ENCODE results near the gene NOG.
A peak's percentile ranks its signal among the peaks of the same experiment; 100 is the strongest.

Gene NOG

DNA sequence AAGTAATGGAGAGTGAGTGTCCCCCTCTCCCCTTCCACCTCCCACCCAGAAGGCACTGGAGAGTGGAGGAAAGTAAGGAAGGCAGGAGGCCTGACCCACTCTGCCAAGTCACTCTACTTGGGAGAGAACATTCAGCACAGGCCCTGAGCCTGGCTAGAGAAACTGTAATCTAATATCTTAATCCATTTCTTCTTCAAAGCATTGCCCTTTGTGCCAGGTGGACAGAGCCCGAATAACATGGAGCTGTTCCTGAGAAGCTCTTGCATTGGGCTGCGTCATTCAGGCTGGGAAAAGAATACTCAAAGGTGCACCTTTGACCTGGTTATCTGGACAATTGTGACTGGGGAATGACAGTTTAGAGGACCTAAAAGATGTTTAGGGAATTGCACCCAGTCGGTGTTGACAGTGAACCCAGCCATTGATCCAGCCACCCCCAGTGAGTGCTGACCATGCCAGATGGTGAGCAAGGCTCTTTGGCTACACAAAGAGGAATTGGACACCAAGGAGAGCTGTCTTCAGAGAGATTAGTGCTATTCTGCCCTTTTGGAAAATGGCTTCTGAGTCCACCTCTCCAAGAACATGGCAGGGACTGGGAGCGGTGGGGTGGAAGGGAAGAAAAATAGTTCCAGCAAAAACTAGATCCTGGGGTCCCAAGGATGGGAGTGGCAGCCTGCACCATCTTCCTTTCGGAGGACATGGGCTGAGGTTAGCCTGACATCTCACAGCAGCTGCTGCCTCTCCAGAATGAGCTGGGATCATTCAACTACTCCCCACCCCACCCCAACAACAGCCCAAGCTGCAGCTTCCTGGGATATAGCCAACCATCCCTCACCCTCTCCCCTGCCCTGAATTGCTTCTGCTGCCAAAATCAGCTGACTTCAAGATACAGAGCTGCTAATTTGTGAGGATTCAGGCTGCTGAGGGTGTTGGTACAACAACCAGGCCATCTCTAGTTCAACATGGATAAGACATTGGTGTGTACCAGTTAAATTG, 11.6 kb upstream of the NOG start:
- no peaks in the 10 kb centered on the region for H3K79me2 ChIP-seq (ENCODE audit: control insufficient read depth, insufficient read depth, low read length, unreplicated experiment)
- no peak overlapping the region for H3K4me3 ChIP-seq (ENCODE audit: low read depth, low read length)
- H3K27ac ChIP-seq (ENCODE audit: low read depth, low read length): no peak overlapping the region
- H3K4me1 ChIP-seq (ENCODE audit: control insufficient read depth, insufficient read depth, low read length, unreplicated experiment): no peaks in the 10 kb centered on the region
- H2AFZ ChIP-seq (ENCODE audit: low read length, unreplicated experiment): no peak overlapping the region
- peaks cover 55% of the 10 kb centered on the region for H3K27me3 ChIP-seq (ENCODE audit: insufficient read depth, low read length)
- no peaks in the 10 kb centered on the region for H3K36me3 ChIP-seq (ENCODE audit: insufficient read depth, low read length)

DNA sequence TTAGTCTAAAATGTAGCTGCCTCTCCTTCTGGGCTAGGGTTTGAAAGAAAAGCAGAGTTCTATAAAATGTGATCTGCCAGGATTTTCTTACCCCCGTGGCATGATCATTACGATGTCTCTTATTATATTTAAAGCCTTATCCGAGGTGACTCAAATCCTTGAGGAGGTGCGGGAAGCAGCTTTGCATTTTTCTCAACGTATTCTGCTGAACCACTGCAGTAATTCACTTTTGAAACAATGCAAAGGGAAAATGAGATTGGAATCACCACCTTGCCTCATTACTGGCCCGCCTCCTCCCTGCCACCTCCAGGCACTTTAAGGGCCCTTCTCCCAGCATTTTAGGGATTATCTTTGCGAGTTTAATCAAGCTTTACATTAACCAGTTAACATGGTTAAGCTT, 9.7 kb upstream of the NOG start:
- Histone ChIP-seq H3K27ac (ENCODE audit: low read depth, low read length) (no peak overlapping the region), H3K79me2 (ENCODE audit: control insufficient read depth, insufficient read depth, low read length, unreplicated experiment) (no peaks in the 10 kb centered on the region), H2AFZ (ENCODE audit: low read length, unreplicated experiment) (no peak overlapping the region), H3K4me3 (ENCODE audit: low read depth, low read length) (no peak overlapping the region), H3K4me1 (ENCODE audit: control insufficient read depth, insufficient read depth, low read length, unreplicated experiment) (no peaks in the 10 kb centered on the region), H3K36me3 (ENCODE audit: insufficient read depth, low read length) (no peaks in the 10 kb centered on the region), H3K27me3 (ENCODE audit: insufficient read depth, low read length) (peaks cover 52% of the 10 kb centered on the region)

DNA sequence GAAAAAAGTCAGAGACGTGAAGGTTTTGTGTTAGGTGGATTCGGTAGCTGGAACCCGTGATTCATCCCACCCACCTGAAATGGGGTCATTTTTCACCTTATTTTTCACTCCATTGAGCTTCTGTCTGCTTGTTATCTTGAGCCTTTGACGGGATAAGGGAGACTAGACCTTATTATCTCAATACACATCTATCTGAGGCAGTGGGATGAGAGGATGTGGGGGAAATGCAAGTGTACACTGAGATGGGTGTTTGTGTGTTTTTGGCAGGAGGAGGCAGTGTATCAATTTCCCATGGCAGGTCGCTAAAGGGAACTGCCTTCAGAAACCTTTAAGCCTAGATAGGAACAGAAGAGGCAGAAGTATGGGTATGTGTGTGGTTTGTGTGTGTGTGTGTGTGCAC, 6.2 kb upstream of the NOG start:
- H3K36me3 ChIP-seq (ENCODE audit: insufficient read depth, low read length): no peaks in the 10 kb centered on the region
- peaks cover 78% of the 10 kb centered on the region for H3K27me3 ChIP-seq (ENCODE audit: insufficient read depth, low read length)
- no peak overlapping the region for H3K4me3 ChIP-seq (ENCODE audit: low read depth, low read length)

DNA sequence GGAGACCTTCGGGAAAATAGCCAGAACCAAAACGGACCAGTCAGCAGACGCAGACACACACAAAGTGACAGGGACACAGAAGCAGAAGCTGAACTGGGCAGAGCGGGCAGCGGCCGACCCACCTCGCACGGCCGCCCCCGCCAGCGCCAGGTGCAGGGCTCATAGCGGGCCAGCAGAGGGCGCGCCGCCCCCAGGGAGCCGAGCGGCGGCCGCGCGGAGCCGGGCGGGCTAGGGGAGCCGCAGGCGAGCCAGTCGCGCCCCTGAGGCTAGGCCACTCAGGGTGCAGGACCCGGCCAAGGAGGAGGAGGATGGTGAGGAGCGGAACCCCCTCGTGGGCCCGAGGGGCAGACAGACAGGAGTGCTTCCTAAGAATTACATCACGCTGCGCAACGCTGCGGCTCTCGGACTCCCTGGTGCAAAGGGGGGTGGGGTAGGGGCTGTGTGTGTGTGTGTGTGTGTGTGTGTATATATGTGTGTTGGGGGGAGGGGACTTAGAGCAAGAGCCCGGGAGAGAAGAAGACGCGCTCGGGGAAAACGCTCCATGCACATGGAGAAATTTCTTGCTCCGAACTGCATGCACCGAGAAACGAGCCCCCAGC, 913 bp upstream of the NOG start:
- Histone ChIP-seq H3K4me1 (ENCODE audit: control insufficient read depth, insufficient read depth, low read length, unreplicated experiment) (peaks cover 5% of the 10 kb centered on the region), H3K36me3 (ENCODE audit: insufficient read depth, low read length) (no peaks in the 10 kb centered on the region), H3K79me2 (ENCODE audit: control insufficient read depth, insufficient read depth, low read length, unreplicated experiment) (no peaks in the 10 kb centered on the region), H3K27me3 (ENCODE audit: insufficient read depth, low read length) (peaks cover 76% of the 10 kb centered on the region), H3K4me3 (ENCODE audit: low read depth, low read length) (peak overlapping the region; percentile 77), H3K27ac (ENCODE audit: low read depth, low read length) (no peak overlapping the region), H2AFZ (ENCODE audit: low read length, unreplicated experiment) (no peak overlapping the region)

More for the DNA sequence above, 6.2 kb upstream of the NOG start:
- H3K27ac ChIP-seq (ENCODE audit: low read depth, low read length): no peak overlapping the region
- no peak overlapping the region for H2AFZ ChIP-seq (ENCODE audit: low read length, unreplicated experiment)
- no peaks in the 10 kb centered on the region for H3K79me2 ChIP-seq (ENCODE audit: control insufficient read depth, insufficient read depth, low read length, unreplicated experiment)
- no peaks in the 10 kb centered on the region for H3K4me1 ChIP-seq (ENCODE audit: control insufficient read depth, insufficient read depth, low read length, unreplicated experiment)

DNA sequence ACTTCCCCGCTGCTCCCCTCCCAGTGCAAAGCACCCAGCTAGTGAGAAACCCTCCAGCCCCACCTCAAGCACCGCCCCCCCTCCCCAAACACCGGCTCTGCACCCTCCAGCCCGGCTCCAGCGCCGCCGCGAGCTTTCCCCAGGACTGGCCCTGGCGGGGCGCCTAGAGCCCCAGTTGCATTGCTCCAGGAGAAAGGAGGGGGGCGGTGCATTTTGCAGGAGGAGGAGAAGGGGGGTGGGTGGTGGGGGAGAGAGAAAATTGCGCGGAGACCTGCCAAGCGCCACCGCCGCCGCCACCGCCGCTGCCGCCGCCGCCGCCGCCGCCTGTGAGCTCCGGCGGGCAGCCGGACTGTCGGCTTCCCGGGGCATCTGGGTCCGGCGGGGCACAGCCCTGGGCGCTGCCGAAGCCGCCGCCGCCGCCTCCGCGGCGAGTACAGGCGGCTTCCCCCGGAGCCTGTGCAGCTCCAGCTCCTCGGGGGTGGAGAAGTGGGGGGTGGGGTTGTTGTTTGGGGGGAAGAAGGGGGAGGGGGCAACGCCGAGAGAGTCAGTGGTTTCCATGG, 333 bp upstream of the NOG start:
- H3K27ac ChIP-seq (ENCODE audit: low read depth, low read length): no peak overlapping the region
- H3K27me3 ChIP-seq (ENCODE audit: insufficient read depth, low read length): peaks cover 78% of the 10 kb centered on the region
- peak overlapping the region; percentile 77 for H3K4me3 ChIP-seq (ENCODE audit: low read depth, low read length)
- no peaks in the 10 kb centered on the region for H3K79me2 ChIP-seq (ENCODE audit: control insufficient read depth, insufficient read depth, low read length, unreplicated experiment)
- peaks cover 5% of the 10 kb centered on the region for H3K4me1 ChIP-seq (ENCODE audit: control insufficient read depth, insufficient read depth, low read length, unreplicated experiment)
- no peaks in the 10 kb centered on the region for H3K36me3 ChIP-seq (ENCODE audit: insufficient read depth, low read length)
- no peak overlapping the region for H2AFZ ChIP-seq (ENCODE audit: low read length, unreplicated experiment)

DNA sequence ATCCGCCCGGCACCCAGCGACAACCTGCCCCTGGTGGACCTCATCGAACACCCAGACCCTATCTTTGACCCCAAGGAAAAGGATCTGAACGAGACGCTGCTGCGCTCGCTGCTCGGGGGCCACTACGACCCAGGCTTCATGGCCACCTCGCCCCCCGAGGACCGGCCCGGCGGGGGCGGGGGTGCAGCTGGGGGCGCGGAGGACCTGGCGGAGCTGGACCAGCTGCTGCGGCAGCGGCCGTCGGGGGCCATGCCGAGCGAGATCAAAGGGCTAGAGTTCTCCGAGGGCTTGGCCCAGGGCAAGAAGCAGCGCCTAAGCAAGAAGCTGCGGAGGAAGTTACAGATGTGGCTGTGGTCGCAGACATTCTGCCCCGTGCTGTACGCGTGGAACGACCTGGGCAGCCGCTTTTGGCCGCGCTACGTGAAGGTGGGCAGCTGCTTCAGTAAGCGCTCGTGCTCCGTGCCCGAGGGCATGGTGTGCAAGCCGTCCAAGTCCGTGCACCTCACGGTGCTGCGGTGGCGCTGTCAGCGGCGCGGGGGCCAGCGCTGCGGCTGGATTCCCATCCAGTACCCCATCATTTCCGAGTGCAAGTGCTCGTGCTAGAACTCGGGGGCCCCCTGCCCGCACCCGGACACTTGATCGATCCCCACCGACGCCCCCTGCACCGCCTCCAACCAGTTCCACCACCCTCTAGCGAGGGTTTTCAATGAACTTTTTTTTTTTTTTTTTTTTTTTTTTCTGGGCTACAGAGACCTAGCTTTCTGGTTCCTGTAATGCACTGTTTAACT, 1.0 kb downstream of the NOG start:
- Histone ChIP-seq H3K4me3 (ENCODE audit: low read depth, low read length) (peak overlapping the region; percentile 77), H3K4me1 (ENCODE audit: control insufficient read depth, insufficient read depth, low read length, unreplicated experiment) (peaks cover 5% of the 10 kb centered on the region), H3K27me3 (ENCODE audit: insufficient read depth, low read length) (peaks cover 75% of the 10 kb centered on the region), H3K79me2 (ENCODE audit: control insufficient read depth, insufficient read depth, low read length, unreplicated experiment) (no peaks in the 10 kb centered on the region), H3K36me3 (ENCODE audit: insufficient read depth, low read length) (no peaks in the 10 kb centered on the region), H3K27ac (ENCODE audit: low read depth, low read length) (no peak overlapping the region), H2AFZ (ENCODE audit: low read length, unreplicated experiment) (no peak overlapping the region)

DNA sequence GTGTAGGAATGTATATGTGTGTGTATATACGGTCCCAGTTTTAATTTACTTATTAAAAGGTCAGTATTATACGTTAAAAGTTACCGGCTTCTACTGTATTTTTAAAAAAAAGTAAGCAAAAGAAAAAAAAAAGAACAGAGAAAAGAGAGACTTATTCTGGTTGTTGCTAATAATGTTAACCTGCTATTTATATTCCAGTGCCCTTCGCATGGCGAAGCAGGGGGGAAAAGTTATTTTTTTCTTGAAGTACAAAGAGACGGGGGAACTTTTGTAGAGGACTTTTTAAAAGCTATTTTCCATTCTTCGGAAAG, 1.6 kb downstream of the NOG start:
- Histone ChIP-seq H3K27me3 (ENCODE audit: insufficient read depth, low read length) (peaks cover 69% of the 10 kb centered on the region), H3K79me2 (ENCODE audit: control insufficient read depth, insufficient read depth, low read length, unreplicated experiment) (no peaks in the 10 kb centered on the region), H2AFZ (ENCODE audit: low read length, unreplicated experiment) (no peak overlapping the region), H3K36me3 (ENCODE audit: insufficient read depth, low read length) (no peaks in the 10 kb centered on the region), H3K27ac (ENCODE audit: low read depth, low read length) (no peak overlapping the region), H3K4me1 (ENCODE audit: control insufficient read depth, insufficient read depth, low read length, unreplicated experiment) (peaks cover 5% of the 10 kb centered on the region), H3K4me3 (ENCODE audit: low read depth, low read length) (no peak overlapping the region)

DNA sequence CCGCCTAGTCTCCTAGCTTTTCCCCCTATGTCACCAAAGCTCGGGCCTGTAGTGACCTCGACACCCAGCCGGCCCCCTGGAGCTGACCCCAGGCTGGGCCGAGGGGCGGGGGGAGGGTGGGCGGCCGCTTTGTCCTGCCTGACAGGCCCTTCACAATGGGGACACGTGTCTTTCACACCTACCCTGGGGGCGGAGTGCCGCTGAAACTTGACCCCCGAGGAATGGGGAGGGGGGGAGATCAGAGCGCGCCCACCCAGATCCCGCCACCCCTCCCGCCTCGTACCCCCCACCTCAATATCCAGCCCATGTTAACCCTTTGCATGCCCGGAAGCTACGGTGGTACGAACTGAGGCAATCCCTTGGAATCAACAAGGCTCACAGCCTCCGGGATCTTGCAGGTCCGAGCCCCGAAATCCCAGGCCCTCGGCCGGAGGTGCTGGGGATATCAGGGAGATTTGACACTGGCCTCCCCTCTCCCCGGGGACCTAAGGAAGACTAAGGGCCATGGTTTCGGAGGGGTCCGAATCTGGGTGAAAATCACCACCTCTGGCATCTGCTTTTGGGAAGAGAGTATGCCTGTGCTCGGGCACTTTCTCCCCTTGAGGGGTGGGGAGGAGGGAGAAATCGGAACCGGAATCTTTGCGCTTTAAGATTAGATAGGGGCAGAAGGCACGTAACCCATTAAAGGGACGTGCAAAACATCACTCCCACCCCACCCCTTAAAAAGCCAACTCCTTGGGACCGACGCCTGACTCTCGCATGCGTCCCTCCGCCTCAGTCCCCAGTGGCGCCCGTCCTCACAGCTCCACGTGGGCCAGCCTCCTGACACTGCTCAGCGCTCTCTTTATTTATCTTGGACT, 2.6 kb downstream of the NOG start:
- no peaks in the 10 kb centered on the region for H3K36me3 ChIP-seq (ENCODE audit: insufficient read depth, low read length)
- H3K27ac ChIP-seq (ENCODE audit: low read depth, low read length): no peak overlapping the region
- H2AFZ ChIP-seq (ENCODE audit: low read length, unreplicated experiment): no peak overlapping the region
- peaks cover 5% of the 10 kb centered on the region for H3K4me1 ChIP-seq (ENCODE audit: control insufficient read depth, insufficient read depth, low read length, unreplicated experiment)
- H3K27me3 ChIP-seq (ENCODE audit: insufficient read depth, low read length): peaks cover 60% of the 10 kb centered on the region
- no peaks in the 10 kb centered on the region for H3K79me2 ChIP-seq (ENCODE audit: control insufficient read depth, insufficient read depth, low read length, unreplicated experiment)
- peak overlapping the region; percentile 57; the same call in 1 of the 2 replicates for H3K4me3 ChIP-seq (ENCODE audit: low read depth, low read length)

DNA sequence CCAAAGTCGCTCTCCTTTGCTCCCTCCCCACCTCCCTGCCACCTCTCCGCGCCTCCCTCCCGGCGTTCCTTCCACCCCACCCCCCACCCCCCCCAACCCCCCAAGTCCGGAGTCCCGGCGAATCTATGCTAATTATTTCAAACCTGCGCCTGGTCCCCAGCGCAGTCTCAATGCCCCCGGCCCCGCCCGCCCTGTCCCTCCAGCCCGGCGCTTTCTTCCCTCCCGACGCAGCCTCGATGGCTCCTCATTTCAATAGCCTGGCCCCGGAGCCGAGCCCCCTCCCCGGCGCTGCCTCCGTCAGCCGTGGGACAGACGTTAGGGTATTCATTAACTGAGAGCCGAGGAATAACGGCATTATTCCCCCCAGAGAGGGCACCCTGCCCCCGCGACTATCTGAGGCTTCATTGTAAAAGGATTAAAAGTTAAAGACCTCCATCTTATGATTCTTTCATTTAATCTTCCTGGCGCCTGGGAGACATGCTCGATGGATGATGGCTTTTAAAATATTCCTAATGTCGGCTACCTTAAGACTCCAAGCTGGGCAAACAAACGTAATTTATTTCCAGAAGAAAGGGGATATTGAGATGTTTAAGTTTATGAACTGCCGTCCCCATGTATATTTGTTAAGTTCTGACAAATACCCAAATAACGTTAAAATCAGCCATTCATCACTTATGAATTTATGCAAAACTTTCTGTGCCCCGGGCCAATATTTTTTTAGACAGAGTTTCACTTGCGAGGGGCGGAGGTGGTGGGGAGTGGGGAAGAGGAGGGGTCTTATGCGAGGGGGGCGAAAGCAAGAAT, 3.4 kb downstream of the NOG start:
- Histone ChIP-seq H3K4me1 (ENCODE audit: control insufficient read depth, insufficient read depth, low read length, unreplicated experiment) (peaks cover 5% of the 10 kb centered on the region), H3K27ac (ENCODE audit: low read depth, low read length) (no peak overlapping the region), H3K36me3 (ENCODE audit: insufficient read depth, low read length) (no peaks in the 10 kb centered on the region), H3K27me3 (ENCODE audit: insufficient read depth, low read length) (peaks cover 60% of the 10 kb centered on the region), H2AFZ (ENCODE audit: low read length, unreplicated experiment) (no peak overlapping the region), H3K4me3 (ENCODE audit: low read depth, low read length) (peak overlapping the region; percentile 58), H3K79me2 (ENCODE audit: control insufficient read depth, insufficient read depth, low read length, unreplicated experiment) (no peaks in the 10 kb centered on the region)
